IMR-90 (cell line): ENCODE measurements around the gene SNRNP200. TPM values are rescaled to one million over a fixed set of nuclear protein-coding genes. Genes with fewer than 3 reads are reported as not detected.

Source experiments
- ATAC-seq: fragments of 200-7000 bp; cut with Tn5 transposase; 2 replicates; pipeline ENCODE4 v1.9.1; 2020; ENCODE audit warnings: low read depth, mild to moderate bottlenecking, moderate library complexity
- BruUV-seq: library from RNA; stranded (reverse); fragments of 400-500 nt; replicated peaks from 2 replicates; lab custom pipeline; 2021; lab: Mats Ljungman, UMichigan
- CTCF ChIA-PET: fragments of 300-600 bp; formaldehyde crosslinking; extraction: SDS; loops from one replicate; lab custom pipeline; 2021; ENCODE audit warnings: antibody characterized with exemption; lab: Yijun Ruan, JAX
- POLR2A ChIA-PET: fragments of 300-600 bp; sonication (Branson Sonifier 250); formaldehyde crosslinking; loops from one replicate; lab custom pipeline; 2022; ENCODE audit warnings: antibody characterized with exemption; ENCODE audit not compliant: unreplicated experiment; lab: Charles Lee
- DNase-seq: peaks from one replicate; pipeline ENCODE4 v3.0.0; 2013
- H2AFZ ChIP-seq: replicated peaks from 2 replicates; pipeline ENCODE3; 2013; ENCODE audit warnings: low read length, mild to moderate bottlenecking; ENCODE audit not compliant: poor library complexity
- H2AK5ac ChIP-seq: 2 replicates; pipeline ENCODE4 v1.6.1; 2013; ENCODE audit warnings: low read depth, low read length, inconsistent platforms
- H2AK9ac ChIP-seq: replicated peaks from 2 replicates; pipeline ENCODE3; 2013; ENCODE audit warnings: mild to moderate bottlenecking, low read depth, low read length, moderate library complexity; ENCODE audit not compliant: poor library complexity
- H2BK120ac ChIP-seq: 2 replicates; pipeline ENCODE4 v1.6.1; 2013; ENCODE audit warnings: low read depth, low read length, inconsistent platforms
- H2BK15ac ChIP-seq: 3 replicates; pipeline ENCODE4 v1.6.1; 2013; ENCODE audit warnings: low read depth, low read length, inconsistent platforms
- H2BK20ac ChIP-seq: 2 replicates; pipeline ENCODE4 v1.6.1; 2013; ENCODE audit warnings: low read depth, mild to moderate bottlenecking, inconsistent platforms, low read length, moderate library complexity
- H2BK5ac ChIP-seq: 2 replicates; pipeline ENCODE4 v1.6.1; 2013; ENCODE audit warnings: mild to moderate bottlenecking, low read depth, low read length, inconsistent platforms; ENCODE audit not compliant: poor library complexity, severe bottlenecking
- H3K14ac ChIP-seq: replicated peaks from 2 replicates; pipeline ENCODE4 v1.6.1; 2013; ENCODE audit warnings: low read depth, low read length, inconsistent platforms
- H3K18ac ChIP-seq: 2 replicates; pipeline ENCODE4 v1.6.1; 2013; ENCODE audit warnings: low read depth, low read length, control low read depth
- H3K23ac ChIP-seq: 2 replicates; pipeline ENCODE4 v1.6.1; 2013; ENCODE audit warnings: low read depth, low read length, inconsistent platforms
- H3K27ac ChIP-seq: 2 replicates; pipeline ENCODE4 v1.5.1; 2013; ENCODE audit warnings: mild to moderate bottlenecking, control low read depth, low read length; ENCODE audit not compliant: insufficient read depth
- H3K27me3 ChIP-seq: 2 replicates; pipeline ENCODE4 v1.6.1; 2013; ENCODE audit warnings: low read length; ENCODE audit not compliant: control insufficient read depth, insufficient read depth
- H3K36me3 ChIP-seq: 2 replicates; pipeline ENCODE4 v1.6.1; 2013; ENCODE audit warnings: low read length, mixed read lengths; ENCODE audit not compliant: control insufficient read depth, insufficient read depth
- H3K4ac ChIP-seq: 2 replicates; pipeline ENCODE4 v1.6.1; 2013; ENCODE audit warnings: low read depth, low read length, inconsistent platforms
- H3K4me1 ChIP-seq: 2 replicates; pipeline ENCODE4 v1.6.1; 2013; ENCODE audit warnings: low read length, mixed read lengths; ENCODE audit not compliant: control insufficient read depth, insufficient read depth
- H3K4me2 ChIP-seq: 2 replicates; pipeline ENCODE4 v1.6.1; 2013; ENCODE audit warnings: low read depth, mild to moderate bottlenecking, control low read depth, low read length, moderate library complexity
- H3K4me3 ChIP-seq: 2 replicates; pipeline ENCODE4 v1.5.1; 2013; ENCODE audit warnings: low read depth, mild to moderate bottlenecking, control low read depth, low read length, moderate library complexity; ENCODE audit not compliant: insufficient read depth
- H3K56ac ChIP-seq: 2 replicates; pipeline ENCODE4 v1.6.1; 2013; ENCODE audit warnings: low read length, inconsistent platforms; ENCODE audit not compliant: insufficient read depth; ENCODE audit errors: extremely low read depth
- H3K79me1 ChIP-seq, 2 experiments: 2 replicates each; pipeline ENCODE4 v1.6.1; 2013; ENCODE audit warnings: low read length in 2 of 2, inconsistent platforms in 1 of 2, low read depth in 1 of 2
- H3K9ac ChIP-seq: 2 replicates; pipeline ENCODE4 v1.6.1; 2013; ENCODE audit warnings: low read depth, low read length, control low read depth
- H3K9me1 ChIP-seq: 2 replicates; pipeline ENCODE4 v1.6.1; 2013; ENCODE audit warnings: low read length, inconsistent platforms; ENCODE audit not compliant: insufficient read depth
- H3K9me3 ChIP-seq: 2 replicates; pipeline ENCODE4 v1.6.1; 2013; ENCODE audit warnings: low read length; ENCODE audit not compliant: control insufficient read depth, insufficient read depth
- H4K20me1 ChIP-seq: 2 replicates; pipeline ENCODE4 v1.6.1; 2013; ENCODE audit warnings: low read length, inconsistent platforms; ENCODE audit not compliant: insufficient read depth
- H4K5ac ChIP-seq: 2 replicates; pipeline ENCODE4 v1.6.1; 2013; ENCODE audit warnings: mild to moderate bottlenecking, low read depth, low read length, control low read depth
- H4K8ac ChIP-seq, 2 experiments: 2 replicates each; pipeline ENCODE4 v1.6.1; 2013; ENCODE audit warnings: low read depth in 2 of 2, low read length in 2 of 2, control low read depth in 1 of 2, inconsistent platforms in 1 of 2
- H4K91ac ChIP-seq: 2 replicates; pipeline ENCODE4 v1.6.1; 2013; ENCODE audit warnings: low read depth, low read length, inconsistent platforms; ENCODE audit not compliant: insufficient read depth
- BHLHE40 ChIP-seq: fragments of 150-350 bp; IDR thresholded peaks from 2 replicates; pipeline ENCODE4 v1.6.1; 2016; ENCODE audit warnings: mild to moderate bottlenecking, low read depth, low read length
- WGBS, 2 experiments: methylation state at CpG; one replicate each; pipeline versions ENCODE4 v1.1.5 to v1.1.7; 2013; ENCODE audit warnings: missing lambda C conversion rate in 2 of 2; ENCODE audit not compliant: insufficient read length in 1 of 2; ENCODE audit errors: extremely low coverage in 2 of 2; 5-methylcytosine and 5-hydroxymethylcytosine counted together
- dilution Hi-C: fragments of 300-500 bp; cut with HindIII; formaldehyde crosslinking; loops from one replicate; pipeline ENCODE4 v1.14.3; 2018; ENCODE audit warnings: low sequenced_read_pairs; ENCODE audit not compliant: unreplicated experiment
- in situ Hi-C: fragments of 300-500 bp; cut with MboI; formaldehyde crosslinking; loops from 3 replicates; pipeline ENCODE4 v1.14.3; 2019; ENCODE audit warnings: low sequenced_read_pairs, inconsistent platforms, mixed read lengths
- intact Hi-C: fragments of 100-400 bp; cut with micrococcal nuclease; formaldehyde crosslinking; loops from 2 replicates; pipeline ENCODE4 v1.10.0; 2022
- polyA plus RNA-seq, 3 experiments: library from polyadenylated mRNA; depleted of rRNA; stranded (reverse); fragments of >200 nt; gene quantifications; 2 replicates each; pipeline ENCODE4 v1.2.3, GENCODE V29; 2012; ENCODE audit warnings: low replicate concordance in 1 of 3
- total RNA-seq: library from RNA; depleted of rRNA; stranded (reverse); fragments of >200 nt; gene quantifications from 2 replicates; pipeline ENCODE4 v1.2.3, GENCODE V29; 2012

The SNRNP200 gene
- total and polyA plus RNA-seq, 2 of the 4 experiments (the other 2 are of a cell fraction): 44.1 to 108 TPM

- peaks cover 11% of the 10 kb centered on the region for H3K4me1 ChIP-seq
- no peaks in the 10 kb centered on the region for H3K27me3 ChIP-seq
- H4K8ac ChIP-seq: no peak overlapping the region
- no CpG with 5 or more reads among the region's 6 CpGs for WGBS, 2 experiments
- peaks cover 11 to 29% of the 10 kb centered on the region in 2 experiments; a peak in 3 of 4 replicates for H3K79me1 ChIP-seq
- H3K4me2 ChIP-seq: no peak overlapping the region
- no peak overlapping the region for H4K91ac ChIP-seq
- H3K4me3 ChIP-seq: no peak overlapping the region
- no peak overlapping the region for H2AFZ ChIP-seq
- POLR2A ChIA-PET: no interaction called here
- H3K4ac ChIP-seq: peak overlapping the region; percentile 64; the same call in 1 of the 2 replicates
- H3K23ac ChIP-seq: peak overlapping the region; percentile 15; the same call in 1 of the 2 replicates
- intact Hi-C loops: no loop called here
- peaks cover 2% of the 10 kb centered on the region; the same call in 1 of the 2 replicates for H3K9me3 ChIP-seq
- peak overlapping the region; percentile 33; the same call in 1 of the 2 replicates for H2AK5ac ChIP-seq
- peaks cover 32% of the 10 kb centered on the region for H3K36me3 ChIP-seq
- H3K9me1 ChIP-seq: peaks cover 29% of the 10 kb centered on the region
- no peak overlapping the region for H3K14ac ChIP-seq
- no peak overlapping the region for H4K5ac ChIP-seq
- CTCF ChIA-PET: interaction anchor here (0.6 kb wide), 1 partner anchor 373 kb away, joined by 3 read pairs; no protein-coding TSS in a partner anchor
- H3K9ac ChIP-seq: no peak overlapping the region
- BruUV-seq: no TSS peak
- dilution Hi-C loops: no loop called here
- peaks cover 7% of the 10 kb centered on the region for H4K20me1 ChIP-seq
- peak overlapping the region; percentile 82 for H2AK9ac ChIP-seq
- H2BK15ac ChIP-seq: no peak overlapping the region
- ATAC-seq: no peak
- no peak overlapping the region for H2BK5ac ChIP-seq
- DNase-seq: no peak
- H2BK20ac ChIP-seq: no peak overlapping the region
- in situ Hi-C loops: loop anchor here (25.0 kb wide), 1 partner anchor 238 kb away; no protein-coding TSS in a partner anchor
- no peak overlapping the region for H3K56ac ChIP-seq
- no peak overlapping the region for H2BK120ac ChIP-seq
- H3K18ac ChIP-seq: no peak overlapping the region
- H3K27ac ChIP-seq: no peak overlapping the region
- no peak for TF ChIP-seq BHLHE40
Measured at GRCh38 chr2:96250188-96250587, 55.2 kb downstream of the SNRNP200 start.
